CD8-positive, alpha-beta memory T cell (primary cell): ENCODE data around the gene CYP3A5. TPM values are rescaled to one million over a fixed set of nuclear protein-coding genes. Genes with fewer than 3 reads are reported as not detected.
"Not testable (repeated sequence)": the region's sequence is repeated elsewhere in the genome, so short reads cannot be mapped to it uniquely, and the experiment has no call there.

Experiments used
- CTCF ChIA-PET: fragments of 350-600 bp; sonication (Branson Sonifier 250); formaldehyde crosslinking; loops from one replicate; lab custom pipeline; 2021; ENCODE audit warnings: antibody characterized with exemption; lab: Charles Lee
- POLR2A ChIA-PET: fragments of 350-600 bp; sonication (Branson Sonifier 250); formaldehyde crosslinking; loops from one replicate; lab custom pipeline; 2021; ENCODE audit warnings: antibody characterized with exemption; lab: Charles Lee
- DNase-seq, 5 donors: peaks; one replicate each; pipeline versions ENCODE4 v3.0.0 to v3.0.0-alpha.2; 2020 to 2022; ENCODE audit warnings: mixed read lengths in 1 of 5
- H3K27ac ChIP-seq: one replicate; pipeline ENCODE4 v1.7.0; 2013; ENCODE audit warnings: low read depth, mild to moderate bottlenecking, low read length, moderate library complexity
- H3K27me3 ChIP-seq: 2 replicates; pipeline ENCODE4 v1.7.0; 2013; ENCODE audit warnings: low read length, mild to moderate bottlenecking; ENCODE audit not compliant: insufficient read depth, poor library complexity, severe bottlenecking
- H3K36me3 ChIP-seq: 2 replicates; pipeline ENCODE4 v1.7.0; 2013; ENCODE audit warnings: mild to moderate bottlenecking, low read length, moderate library complexity; ENCODE audit not compliant: insufficient read depth
- H3K4me1 ChIP-seq: 2 replicates; pipeline ENCODE4 v1.7.0; 2013; ENCODE audit warnings: mild to moderate bottlenecking, low read length, moderate library complexity; ENCODE audit not compliant: insufficient read depth
- H3K4me3 ChIP-seq: 2 replicates; pipeline ENCODE4 v1.7.0; 2013; ENCODE audit warnings: mild to moderate bottlenecking, low read length
- H3K9me3 ChIP-seq: 2 replicates; pipeline ENCODE4 v1.7.0; 2013; ENCODE audit warnings: mild to moderate bottlenecking, low read length
- H3K27ac Mint-ChIP-seq, 8 donors: one replicate each; pipeline ENCODE4 v1.8.0; 2020 to 2021; ENCODE audit warnings: mixed read lengths in 8 of 8, mild to moderate bottlenecking in 6 of 8, inconsistent platforms in 3 of 8, moderate library complexity in 3 of 8
- H3K27me3 Mint-ChIP-seq, 2 donors: one replicate each; pipeline ENCODE4 v1.8.0; 2020 to 2021; ENCODE audit warnings: mixed read lengths in 2 of 2, mild to moderate bottlenecking in 1 of 2, moderate library complexity in 1 of 2
- H3K36me3 Mint-ChIP-seq, 3 donors: one replicate each; pipeline ENCODE4 v1.8.0; 2020 to 2021; ENCODE audit warnings: mixed read lengths in 3 of 3, inconsistent platforms in 1 of 3, mild to moderate bottlenecking in 1 of 3
- H3K4me1 Mint-ChIP-seq, 3 donors: one replicate each; pipeline ENCODE4 v1.8.0; 2020 to 2021; ENCODE audit warnings: mixed read lengths in 3 of 3, inconsistent platforms in 1 of 3, mild to moderate bottlenecking in 1 of 3
- H3K4me3 Mint-ChIP-seq, 7 donors: one replicate each; pipeline ENCODE4 v1.8.0; 2020 to 2021; ENCODE audit warnings: mixed read lengths in 7 of 7, mild to moderate bottlenecking in 6 of 7, moderate library complexity in 4 of 7, inconsistent platforms in 2 of 7
- H3K9me3 Mint-ChIP-seq, 5 donors: one replicate each; pipeline ENCODE4 v1.8.0; 2020 to 2022; ENCODE audit warnings: mixed read lengths in 5 of 5, mild to moderate bottlenecking in 3 of 5, moderate library complexity in 2 of 5, inconsistent platforms in 1 of 5
- polyA plus RNA-seq: library from polyadenylated mRNA; unstranded; fragments of 300-500 nt; fragmentation: Illumina TruSeq; gene quantifications from one replicate; pipeline ENCODE4 v1.2.3, GENCODE V29; 2021
- total RNA-seq, 2 experiments: library from RNA; stranded (reverse); gene quantifications; one replicate each; pipeline ENCODE4 v1.2.3, GENCODE V29; 2021

CYP3A5 gene
- total and polyA plus RNA-seq, 3 experiments from 2014 or later = 0.16 TPM; not detected in 2

GRCh38 chr7:99644431-99644830, 35.4 kb downstream of the CYP3A5 start:
- Histone ChIP-seq H3K27ac (no peak overlapping the region), H3K9me3 (no peaks in the 10 kb centered on the region), H3K4me1 (no peaks in the 10 kb centered on the region), H3K36me3 (no peaks in the 10 kb centered on the region), H3K4me3 (no peak overlapping the region), H3K27me3 (no peaks in the 10 kb centered on the region)
- H3K4me1 Mint-ChIP-seq = peaks cover 0 to 9% (median 0%) of the 10 kb centered on the region in 3 donors
- H3K36me3 Mint-ChIP-seq = peaks cover 16 to 48% (median 31%) of the 10 kb centered on the region in 3 donors
- no peaks in the 10 kb centered on the region for H3K9me3 Mint-ChIP-seq
- H3K27me3 Mint-ChIP-seq = no peaks in the 10 kb centered on the region
- POLR2A ChIA-PET = no interaction called here
- H3K4me3 Mint-ChIP-seq = no peak overlapping the region
- CTCF ChIA-PET = no interaction called here
- DNase-seq = no peak
- H3K27ac Mint-ChIP-seq = peak overlapping the region in 1 of 8 donors; percentile 36

GRCh38 chr7:99643464-99643863, 36.3 kb downstream of the CYP3A5 start:
- peaks cover 0 to 9% (median 0%) of the 10 kb centered on the region in 3 donors for H3K4me1 Mint-ChIP-seq

GRCh38 chr7:99642027-99642426, 37.8 kb downstream of the CYP3A5 start:
- Mint-ChIP-seq H3K9me3 (no peaks in the 10 kb centered on the region), H3K4me1 (peaks cover 0 to 3% (median 3%) of the 10 kb centered on the region in 3 donors), H3K27ac (peak overlapping the region in 4 of 8 donors; percentile 8 to 54 (median 27)), H3K36me3 (peaks cover 12 to 50% (median 21%) of the 10 kb centered on the region in 3 donors), H3K4me3 (no peak overlapping the region), H3K27me3 (no peaks in the 10 kb centered on the region)
- POLR2A ChIA-PET = no interaction called here
- Histone ChIP-seq H3K27ac (no peak overlapping the region), H3K36me3 (no peaks in the 10 kb centered on the region), H3K4me3 (no peak overlapping the region), H3K4me1 (no peaks in the 10 kb centered on the region), H3K27me3 (no peaks in the 10 kb centered on the region), H3K9me3 (no peaks in the 10 kb centered on the region)
- DNase-seq = no peak
- CTCF ChIA-PET = no interaction called here

More at GRCh38 chr7:99643464-99643863, 36.3 kb downstream of the CYP3A5 start:
- Histone ChIP-seq H3K4me1 (no peaks in the 10 kb centered on the region), H3K27ac (no peak overlapping the region), H3K27me3 (no peaks in the 10 kb centered on the region), H3K4me3 (no peak overlapping the region), H3K9me3 (no peaks in the 10 kb centered on the region), H3K36me3 (no peaks in the 10 kb centered on the region)
- H3K27me3 Mint-ChIP-seq = no peaks in the 10 kb centered on the region
- DNase-seq = no peak
- CTCF ChIA-PET = no interaction called here
- H3K9me3 Mint-ChIP-seq = no peaks in the 10 kb centered on the region
- peak overlapping the region in 2 of 8 donors; percentile 2 to 42 for H3K27ac Mint-ChIP-seq
- peaks cover 16 to 52% (median 31%) of the 10 kb centered on the region in 3 donors for H3K36me3 Mint-ChIP-seq
- no peak overlapping the region for H3K4me3 Mint-ChIP-seq
- POLR2A ChIA-PET = no interaction called here

- H3K36me3 ChIP-seq = no peaks in the 10 kb centered on the region
- POLR2A ChIA-PET = no interaction called here
- H3K27ac Mint-ChIP-seq = no peak overlapping the region
- H3K4me3 Mint-ChIP-seq = no peak overlapping the region
- H3K4me1 Mint-ChIP-seq = peaks cover 0 to 3% (median 3%) of the 10 kb centered on the region in 3 donors
- H3K27me3 ChIP-seq = no peaks in the 10 kb centered on the region
- no peaks in the 10 kb centered on the region for H3K27me3 Mint-ChIP-seq
- no peaks in the 10 kb centered on the region for H3K4me1 ChIP-seq
- no peaks in the 10 kb centered on the region for H3K9me3 Mint-ChIP-seq
- H3K36me3 Mint-ChIP-seq = peaks cover 0 to 40% (median 11%) of the 10 kb centered on the region in 3 donors
- CTCF ChIA-PET = no interaction called here
- no peak overlapping the region for H3K4me3 ChIP-seq
- H3K27ac ChIP-seq = no peak overlapping the region
- DNase-seq = no peak
- H3K9me3 ChIP-seq = no peaks in the 10 kb centered on the region
Measured at GRCh38 chr7:99639267-99639666, 40.5 kb downstream of the CYP3A5 start.

- Histone ChIP-seq H3K27me3 (no peaks in the 10 kb centered on the region), H3K27ac (no peak overlapping the region), H3K36me3 (no peaks in the 10 kb centered on the region), H3K4me1 (no peaks in the 10 kb centered on the region), H3K4me3 (no peak overlapping the region), H3K9me3 (no peaks in the 10 kb centered on the region)
- POLR2A ChIA-PET = no interaction called here
- H3K27ac Mint-ChIP-seq = no peak overlapping the region
- peaks cover 0 to 3% (median 3%) of the 10 kb centered on the region in 3 donors for H3K4me1 Mint-ChIP-seq
- CTCF ChIA-PET = no interaction called here
- no peaks in the 10 kb centered on the region for H3K27me3 Mint-ChIP-seq
- DNase-seq = no peak
- no peak overlapping the region for H3K4me3 Mint-ChIP-seq
- no peaks in the 10 kb centered on the region for H3K9me3 Mint-ChIP-seq
- peaks cover 0 to 43% (median 8%) of the 10 kb centered on the region in 3 donors for H3K36me3 Mint-ChIP-seq
Measured at GRCh38 chr7:99638731-99639130, 41.1 kb downstream of the CYP3A5 start.

GRCh38 chr7:99637414-99637813, 42.4 kb downstream of the CYP3A5 start:
- H3K27ac ChIP-seq, H3K4me3 Mint-ChIP-seq, H3K9me3 ChIP-seq, H3K9me3 Mint-ChIP-seq, H3K4me3 ChIP-seq, H3K36me3 ChIP-seq, H3K27me3 Mint-ChIP-seq, H3K4me1 ChIP-seq, H3K27me3 ChIP-seq, H3K4me1 Mint-ChIP-seq, POLR2A ChIA-PET, DNase-seq: not testable (repeated sequence)
- H3K27ac Mint-ChIP-seq = peak overlapping the region in 2 of 8 donors; percentile 48 to 56
- CTCF ChIA-PET = interaction anchor here (0.5 kb wide), 1 partner anchor 135 kb away, joined by 4 read pairs; no protein-coding TSS in a partner anchor
- peaks cover 0 to 48% (median 11%) of the 10 kb centered on the region in 3 donors for H3K36me3 Mint-ChIP-seq

- H3K36me3 ChIP-seq = peaks cover 25% of the 10 kb centered on the region
- H3K4me3 ChIP-seq = no peak overlapping the region
- no peaks in the 10 kb centered on the region for H3K9me3 Mint-ChIP-seq
- no peaks in the 10 kb centered on the region for H3K9me3 ChIP-seq
- peak overlapping the region in 7 of 8 donors; percentile 13 to 86 (median 61) for H3K27ac Mint-ChIP-seq
- peaks cover 0 to 81% (median 18%) of the 10 kb centered on the region in 3 donors for H3K36me3 Mint-ChIP-seq
- POLR2A ChIA-PET = no interaction called here
- no peaks in the 10 kb centered on the region for H3K4me1 ChIP-seq
- H3K4me1 Mint-ChIP-seq = peaks cover 13 to 27% (median 20%) of the 10 kb centered on the region in 3 donors
- CTCF ChIA-PET = no interaction called here
- no peaks in the 10 kb centered on the region for H3K27me3 ChIP-seq
- no peak overlapping the region for H3K27ac ChIP-seq
- no peaks in the 10 kb centered on the region for H3K27me3 Mint-ChIP-seq
- H3K4me3 Mint-ChIP-seq = no peak overlapping the region
- no peak for DNase-seq
Measured at GRCh38 chr7:99631295-99632109, 48.3 kb downstream of the CYP3A5 start.

- ChIA-PET CTCF (no interaction called here), POLR2A (no interaction called here)
- no peaks in the 10 kb centered on the region for H3K9me3 Mint-ChIP-seq
- Histone ChIP-seq H3K27ac (no peak overlapping the region), H3K27me3 (no peaks in the 10 kb centered on the region), H3K4me3 (no peak overlapping the region), H3K36me3 (peaks cover 34% of the 10 kb centered on the region), H3K4me1 (peaks cover 14% of the 10 kb centered on the region), H3K9me3 (no peaks in the 10 kb centered on the region)
- peak overlapping the region in 2 of 8 donors; percentile 47 to 51 for H3K27ac Mint-ChIP-seq
- peaks cover 27 to 44% (median 35%) of the 10 kb centered on the region in 3 donors for H3K4me1 Mint-ChIP-seq
- H3K27me3 Mint-ChIP-seq = peaks cover 0 to under 1% of the 10 kb centered on the region in 2 donors
- DNase-seq = no peak
- H3K36me3 Mint-ChIP-seq = peaks cover 0 to 87% (median 21%) of the 10 kb centered on the region in 3 donors
- no peak overlapping the region for H3K4me3 Mint-ChIP-seq
Measured at GRCh38 chr7:99629643-99630042, 50.2 kb downstream of the CYP3A5 start.
